CD4-positive, alpha-beta T cell treated with Interleukin-6 at 100 ng/mL for 8 hours (primary cell): ENCODE data around the gene SV2C.

Experiments used
- DNase-seq: peaks from one replicate; pipeline ENCODE4 v3.0.0-alpha.2; 2020; ENCODE audit warnings: mixed read lengths, low spot score

SV2C gene

GRCh38 chr5:76165711-76166374 is 82.7 kb downstream of the SV2C start:
- DNase-seq, result no peak

GRCh38 chr5:76166886-76167576 is 83.8 kb downstream of the SV2C start:
- no peak for DNase-seq

GRCh38 chr5:76169146-76169905 is 86.1 kb downstream of the SV2C start:
- no peak for DNase-seq

- DNase-seq, result no peak
Observed at GRCh38 chr5:76174101-76174500, 90.9 kb downstream of the SV2C start.

- peak; percentile 49 for DNase-seq
Observed at GRCh38 chr5:76175051-76175666, 92.0 kb downstream of the SV2C start.

GRCh38 chr5:76175821-76176403 is 92.7 kb downstream of the SV2C start:
- peak; percentile 6 for DNase-seq

GRCh38 chr5:76177978-76178377 is 94.8 kb downstream of the SV2C start:
- DNase-seq, result no peak

- no peak for DNase-seq
Observed at GRCh38 chr5:76178913-76179312, 95.7 kb downstream of the SV2C start.

- no peak for DNase-seq
Observed at GRCh38 chr5:76180814-76181805, 97.9 kb downstream of the SV2C start.

GRCh38 chr5:76187386-76187785 is 104.2 kb downstream of the SV2C start:
- DNase-seq, result no peak

GRCh38 chr5:76190356-76190755 is 107.2 kb downstream of the SV2C start:
- DNase-seq, result no peak

GRCh38 chr5:76192837-76193236 is 109.7 kb downstream of the SV2C start:
- DNase-seq, result no peak

GRCh38 chr5:76193635-76194034 is 110.5 kb downstream of the SV2C start:
- DNase-seq, result no peak

GRCh38 chr5:76194340-76194739 is 111.2 kb downstream of the SV2C start:
- no peak for DNase-seq

GRCh38 chr5:76196457-76196856 is 113.3 kb downstream of the SV2C start:
- DNase-seq, result no peak

- DNase-seq, result no peak
Observed at GRCh38 chr5:76196886-76197489, 113.8 kb downstream of the SV2C start.

GRCh38 chr5:76197726-76198125 is 114.5 kb downstream of the SV2C start:
- no peak for DNase-seq

GRCh38 chr5:76199336-76200318 is 116.4 kb downstream of the SV2C start:
- no peak for DNase-seq

- no peak for DNase-seq
Observed at GRCh38 chr5:76202182-76202581, 119.0 kb downstream of the SV2C start.
